SK-MEL-5 (cell line): Measurements from ENCODE around the gene ANK3. TPM values are rescaled to one million over a fixed set of nuclear protein-coding genes. Genes with fewer than 3 reads are reported as not detected.
A peak's percentile ranks its signal among the peaks of the same experiment; 100 is the strongest.

Source experiments
- DNase-seq: peaks from one replicate; pipeline ENCODE4 v3.0.0-alpha.2; 2016; ENCODE audit warnings: low read depth, low spot score
- in situ Hi-C: cut with HindIII; loops from 2 replicates; pipeline ENCODE4 v1.10.0; 2016; ENCODE audit warnings: low sequenced_read_pairs, high pct_unique_total_duplicates, low pct_unique_long_range_greater_than_20kb
- total RNA-seq: library from RNA; depleted of rRNA; stranded (reverse); fragments of >200 nt; shearing (Covaris generic); gene quantifications from 2 replicates; pipeline ENCODE4 v1.2.3, GENCODE V29; 2014

The ANK3 gene
- total RNA-seq, 1 experiment from 2014 or later, result 2.0 TPM

DNA sequence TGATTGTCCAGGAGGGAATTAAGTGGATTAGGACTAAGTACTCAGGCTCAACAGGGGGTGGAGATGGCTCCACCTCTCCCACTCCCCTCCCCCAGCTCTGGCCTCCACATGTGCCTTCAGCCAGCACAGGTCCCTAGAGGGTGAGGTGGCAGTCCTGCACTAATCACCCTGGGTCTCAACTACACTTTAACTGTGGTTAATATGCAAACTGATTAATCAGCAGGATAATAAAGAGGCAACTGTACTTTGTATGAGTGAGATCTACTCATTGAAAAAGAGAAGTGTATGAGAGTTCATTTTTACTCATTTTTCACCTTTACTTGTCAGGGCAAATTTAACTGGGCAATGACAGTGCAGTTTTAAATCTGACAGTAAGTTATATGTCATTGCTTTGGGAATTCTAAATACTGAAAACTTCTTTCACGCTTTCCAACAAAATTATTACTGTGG, 259.5 kb downstream of the ANK3 start:
- no peak for DNase-seq
- in situ Hi-C loops, result no loop called here

- in situ Hi-C loops, result no loop called here
- DNase-seq, result no peak
These were observed 263.8 kb downstream of the ANK3 start for GRCh38 chr10:60125895-60126294.

GRCh38 chr10:60124536-60124935, 265.1 kb downstream of the ANK3 start:
- in situ Hi-C loops, result no loop called here
- no peak for DNase-seq

- no peak for DNase-seq
- in situ Hi-C loops, result no loop called here
These were observed 266.0 kb downstream of the ANK3 start for GRCh38 chr10:60123668-60124067.

GRCh38 chr10:60123172-60123571, 266.5 kb downstream of the ANK3 start:
- DNase-seq, result no peak
- in situ Hi-C loops, result no loop called here

GRCh38 chr10:60122190-60122589, 267.5 kb downstream of the ANK3 start:
- no peak for DNase-seq
- in situ Hi-C loops, result no loop called here

DNA sequence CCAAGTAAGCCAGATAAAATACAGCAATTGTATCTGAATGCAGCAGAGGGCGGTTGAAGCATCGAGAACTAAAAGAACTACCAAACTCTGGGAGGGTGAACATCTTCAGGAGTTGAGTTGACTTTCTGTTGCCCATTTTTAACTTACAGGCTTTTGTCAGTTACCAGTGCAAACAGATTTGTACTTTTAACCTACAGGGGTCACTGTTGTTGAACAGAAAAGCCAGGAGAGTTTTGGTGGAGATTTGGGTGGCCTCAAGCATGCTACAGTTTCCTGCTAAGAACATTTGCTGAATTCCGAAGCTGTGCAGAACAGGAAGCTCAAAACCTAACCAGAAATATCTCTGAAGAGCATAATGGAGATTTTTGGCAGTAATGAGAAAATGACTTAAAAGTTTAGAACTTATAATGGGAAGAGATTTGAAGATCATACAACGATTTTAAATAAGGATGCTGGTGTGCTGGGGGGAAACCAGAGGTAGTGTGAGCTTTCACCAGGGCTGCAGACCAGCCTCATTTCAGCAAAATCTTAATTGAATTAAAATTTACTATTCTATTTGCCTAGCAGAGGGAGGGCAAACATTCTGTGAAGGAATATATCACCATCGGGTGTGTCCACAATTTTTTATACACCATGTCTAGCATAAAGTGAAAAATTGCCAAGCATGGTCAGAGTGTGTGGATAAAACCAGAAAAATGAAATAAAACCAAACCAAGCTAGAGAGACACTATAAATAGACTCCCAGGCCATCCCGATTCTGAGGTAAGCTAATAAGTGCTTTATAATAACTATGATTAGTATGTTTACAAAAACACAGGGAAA, 274.7 kb downstream of the ANK3 start:
- in situ Hi-C loops, result no loop called here
- peak; percentile 78 for DNase-seq

DNA sequence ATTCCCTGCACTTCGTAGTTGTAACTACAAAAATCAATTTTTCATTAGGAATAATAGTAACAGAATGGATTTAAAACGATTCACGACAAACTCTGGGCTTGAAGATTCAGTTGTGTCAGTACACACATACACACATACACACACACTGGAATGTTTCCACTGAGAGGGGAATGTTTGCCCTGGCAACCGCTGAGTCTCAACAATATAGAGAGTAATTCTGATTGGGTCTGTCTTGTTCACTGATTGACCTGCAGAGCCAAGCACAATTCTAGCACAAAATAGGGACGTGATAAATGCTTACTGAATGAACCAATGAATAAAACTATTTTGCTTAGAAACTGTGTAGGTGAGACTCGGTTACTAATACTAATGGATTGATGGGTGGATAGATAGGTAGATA, 278.9 kb downstream of the ANK3 start:
- in situ Hi-C loops, result no loop called here
- DNase-seq, result peak; percentile 43

DNA sequence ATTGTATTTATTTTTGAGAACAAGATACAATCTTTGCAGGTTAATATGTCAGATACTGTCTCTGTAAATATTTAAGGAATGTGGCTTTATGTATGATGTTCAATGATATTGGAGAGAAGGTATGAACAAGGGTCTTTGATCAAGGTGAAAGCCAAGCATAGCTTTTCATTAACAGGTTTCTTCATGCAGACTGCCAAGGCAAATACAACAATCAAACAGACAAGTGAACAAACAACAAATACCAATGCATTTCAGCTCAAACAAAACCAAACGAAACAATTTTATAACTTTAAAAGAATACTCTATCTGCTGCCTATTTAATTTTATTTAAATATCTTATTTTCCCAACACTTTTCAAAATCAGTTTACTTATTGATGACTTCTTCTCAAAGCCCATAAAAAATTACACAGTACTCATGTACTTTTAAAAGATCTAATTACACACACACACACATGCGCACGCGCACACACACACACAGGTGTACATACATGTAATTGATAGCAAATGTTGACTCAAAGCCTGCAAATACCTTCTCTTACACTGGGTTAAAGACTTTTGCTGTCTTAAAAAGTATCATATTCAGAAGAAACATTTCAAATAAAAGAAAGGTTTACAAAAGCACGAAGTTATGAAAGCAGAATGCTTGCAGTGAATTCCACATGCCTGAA, 282.2 kb downstream of the ANK3 start:
- in situ Hi-C loops, result no loop called here
- DNase-seq, result no peak

- in situ Hi-C loops, result no loop called here
- no peak for DNase-seq
These were observed 284.4 kb downstream of the ANK3 start for GRCh38 chr10:60105295-60105695.

- in situ Hi-C loops, result no loop called here
- DNase-seq, result peak; percentile 3
These were observed 287.9 kb downstream of the ANK3 start for GRCh38 chr10:60101821-60102220.

DNA sequence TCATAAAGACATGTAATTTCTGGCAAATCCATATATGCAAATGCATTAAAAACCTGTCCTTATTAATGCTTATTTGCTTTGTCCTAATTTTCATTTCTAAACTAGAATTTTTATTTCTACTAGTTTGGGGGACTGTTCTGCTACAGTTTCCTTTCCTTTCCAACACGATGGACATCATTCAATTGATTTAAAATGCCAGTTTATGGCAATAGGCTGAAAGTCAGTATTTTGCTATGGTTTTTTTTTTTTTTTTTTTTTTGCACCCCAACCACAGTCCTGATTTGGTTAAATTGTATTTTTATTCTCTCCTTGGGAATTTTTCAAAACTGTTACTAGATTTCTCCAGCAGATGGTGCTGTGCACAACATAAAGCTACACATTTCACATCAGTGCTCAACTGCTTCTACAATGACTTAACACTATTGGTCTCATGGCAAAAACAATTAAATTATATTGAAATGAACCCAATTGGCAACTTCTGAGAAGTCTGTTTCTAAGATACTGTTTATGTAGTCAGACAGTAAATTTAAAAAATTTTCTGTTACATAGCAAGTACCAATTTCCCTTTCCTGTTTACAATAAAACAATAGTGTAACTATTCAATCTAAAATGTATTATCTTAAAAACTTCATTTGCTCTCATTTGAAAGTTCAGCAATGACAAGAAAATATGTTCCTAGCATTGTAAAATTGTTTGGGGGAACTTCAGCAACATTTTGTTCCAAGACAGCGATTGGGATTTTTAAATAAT, 289.5 kb downstream of the ANK3 start:
- DNase-seq, result peak; percentile 71
- in situ Hi-C loops, result no loop called here

GRCh38 chr10:60098677-60099601, 290.7 kb downstream of the ANK3 start:
- peak; percentile 33 for DNase-seq
- in situ Hi-C loops, result no loop called here

GRCh38 chr10:60096761-60097513, 292.7 kb downstream of the ANK3 start:
- in situ Hi-C loops, result no loop called here
- DNase-seq, result no peak

- no peak for DNase-seq
- in situ Hi-C loops, result no loop called here
These were observed 296.4 kb downstream of the ANK3 start for GRCh38 chr10:60093317-60093716.

DNA sequence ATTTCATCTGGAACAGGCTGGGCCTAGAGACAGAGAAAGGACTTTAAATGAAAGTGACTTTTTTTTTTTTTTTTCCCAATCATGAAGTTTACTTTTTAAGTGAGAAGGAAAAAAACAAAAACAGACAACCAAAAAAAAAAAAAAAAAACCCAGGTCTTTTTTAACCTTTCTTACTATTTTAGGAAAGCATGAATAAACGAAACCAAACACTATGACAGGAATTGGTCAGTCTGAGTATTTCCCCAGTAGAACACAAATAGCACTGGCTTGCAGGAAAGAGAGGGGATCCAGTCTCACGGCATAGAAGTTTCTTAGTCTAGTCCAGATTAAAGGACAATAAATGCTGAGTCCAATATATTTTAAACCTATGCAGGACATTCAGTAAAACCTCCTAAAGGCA, 302.8 kb downstream of the ANK3 start:
- in situ Hi-C loops, result no loop called here
- no peak for DNase-seq

DNA sequence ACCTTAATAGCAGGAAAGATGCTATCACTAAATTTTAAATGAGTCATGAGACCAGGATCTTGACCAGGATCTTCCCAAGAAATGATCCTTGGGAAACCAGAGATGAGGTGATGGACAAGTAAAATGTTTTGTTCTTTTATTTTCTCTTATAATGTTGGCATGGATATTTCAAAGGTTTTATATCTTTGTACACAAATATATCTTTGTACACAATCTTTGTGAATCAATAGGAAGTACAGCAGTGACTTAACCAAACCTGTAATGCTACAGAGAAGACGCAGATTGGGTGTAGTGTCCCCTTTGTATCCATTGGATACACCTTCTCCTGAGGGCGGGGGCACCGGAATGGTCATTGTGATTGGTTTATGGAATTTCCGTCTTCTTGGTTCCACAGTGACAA, 303.3 kb downstream of the ANK3 start:
- in situ Hi-C loops, result no loop called here
- no peak for DNase-seq
